Mammary epithelial cell (primary cell): Measurements from ENCODE around the gene SNCA.

Source experiments
- EZH2 ChIP-seq: IDR thresholded peaks from 2 replicates; pipeline ENCODE4 v1.6.1; 2012; ENCODE audit warnings: low read length, inconsistent platforms, borderline replicate concordance
- TF ChIP-seq, protein P1 (sequence below), 2 donors: IDR thresholded peaks in 1 of 2; conservative IDR thresholded peaks in 1 of 2; 2 replicates each; pipeline ENCODE4 v1.5.1; 2011 to 2012; ENCODE audit warnings: inconsistent platforms in 2 of 2, low read length in 2 of 2, mild to moderate bottlenecking in 2 of 2, control low read depth in 1 of 2, low read depth in 1 of 2; ENCODE audit not compliant: insufficient read depth in 1 of 2; ENCODE audit errors: extremely low read depth in 1 of 2

GRCh38 chr4:89725268-89725667 lies 111.7 kb downstream of the SNCA start:
- TF ChIP-seq, protein P1, sequence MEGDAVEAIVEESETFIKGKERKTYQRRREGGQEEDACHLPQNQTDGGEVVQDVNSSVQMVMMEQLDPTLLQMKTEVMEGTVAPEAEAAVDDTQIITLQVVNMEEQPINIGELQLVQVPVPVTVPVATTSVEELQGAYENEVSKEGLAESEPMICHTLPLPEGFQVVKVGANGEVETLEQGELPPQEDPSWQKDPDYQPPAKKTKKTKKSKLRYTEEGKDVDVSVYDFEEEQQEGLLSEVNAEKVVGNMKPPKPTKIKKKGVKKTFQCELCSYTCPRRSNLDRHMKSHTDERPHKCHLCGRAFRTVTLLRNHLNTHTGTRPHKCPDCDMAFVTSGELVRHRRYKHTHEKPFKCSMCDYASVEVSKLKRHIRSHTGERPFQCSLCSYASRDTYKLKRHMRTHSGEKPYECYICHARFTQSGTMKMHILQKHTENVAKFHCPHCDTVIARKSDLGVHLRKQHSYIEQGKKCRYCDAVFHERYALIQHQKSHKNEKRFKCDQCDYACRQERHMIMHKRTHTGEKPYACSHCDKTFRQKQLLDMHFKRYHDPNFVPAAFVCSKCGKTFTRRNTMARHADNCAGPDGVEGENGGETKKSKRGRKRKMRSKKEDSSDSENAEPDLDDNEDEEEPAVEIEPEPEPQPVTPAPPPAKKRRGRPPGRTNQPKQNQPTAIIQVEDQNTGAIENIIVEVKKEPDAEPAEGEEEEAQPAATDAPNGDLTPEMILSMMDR (conservative IDR thresholded peaks at IDR 0.05 in 1 of 2, IDR thresholded peaks at IDR 0.05 in 1 of 2; ENCODE audit: extremely low read depth in 1 of 2, insufficient read depth in 1 of 2, low read depth in 1 of 2, low read length in 2 of 2): no peak
- no peak for TF ChIP-seq EZH2
